BJ (cell line): ENCODE measurements around the gene SPTBN2. TPM values are rescaled to one million over a fixed set of nuclear protein-coding genes. Genes with fewer than 3 reads are reported as not detected.

Source experiments
- CTCF ChIA-PET: fragments of 350-600 bp; formaldehyde crosslinking; extraction: SDS; loops from one replicate; lab custom pipeline; 2021; ENCODE audit warnings: antibody characterized with exemption, inconsistent platforms; lab: Yijun Ruan, JAX
- POLR2A ChIA-PET: fragments of 300-600 bp; sonication (Branson Sonifier 250); formaldehyde crosslinking; extraction: SDS; loops from one replicate; lab custom pipeline; 2021; ENCODE audit warnings: antibody characterized with exemption; lab: Charles Lee
- DNase-seq: peaks from one replicate; pipeline ENCODE4 v3.0.0-alpha.2; 2011; ENCODE audit warnings: low read depth
- H3K27me3 ChIP-seq: 2 replicates; pipeline ENCODE4 v1.6.0; 2011; ENCODE audit warnings: low read length; ENCODE audit not compliant: control insufficient read depth, insufficient read depth
- H3K36me3 ChIP-seq: 2 replicates; pipeline ENCODE4 v1.5.1; 2011; ENCODE audit warnings: low read length; ENCODE audit not compliant: control insufficient read depth, insufficient read depth
- H3K4me3 ChIP-seq: 2 replicates; pipeline ENCODE4 v1.5.1; 2011; ENCODE audit warnings: low read depth, mild to moderate bottlenecking, control low read depth, low read length
- polyA minus RNA-seq: library from RNA; depleted of rRNA, polyadenylated mRNA; stranded (reverse); fragments of >200 nt; gene quantifications from 2 replicates; pipeline ENCODE4 v1.2.3, GENCODE V29; 2011; rRNA and poly(A)+ RNA removed
- polyA plus RNA-seq: library from polyadenylated mRNA; depleted of rRNA; stranded (reverse); fragments of >200 nt; gene quantifications from 2 replicates; pipeline ENCODE4 v1.2.3, GENCODE V29; 2011; rRNA removed
- TF ChIP-seq, protein P1 (sequence below): IDR thresholded peaks from 2 replicates; pipeline ENCODE4 v1.5.1; 2011; ENCODE audit warnings: low read depth, mild to moderate bottlenecking, control low read depth, inconsistent platforms, low read length, moderate library complexity; ENCODE audit not compliant: insufficient read depth

Gene SPTBN2
- 0.07 and 0.25 TPM in 2 replicates for polyA plus RNA-seq
- polyA minus RNA-seq, result 0.10 and 0.28 TPM in 2 replicates

DNA sequence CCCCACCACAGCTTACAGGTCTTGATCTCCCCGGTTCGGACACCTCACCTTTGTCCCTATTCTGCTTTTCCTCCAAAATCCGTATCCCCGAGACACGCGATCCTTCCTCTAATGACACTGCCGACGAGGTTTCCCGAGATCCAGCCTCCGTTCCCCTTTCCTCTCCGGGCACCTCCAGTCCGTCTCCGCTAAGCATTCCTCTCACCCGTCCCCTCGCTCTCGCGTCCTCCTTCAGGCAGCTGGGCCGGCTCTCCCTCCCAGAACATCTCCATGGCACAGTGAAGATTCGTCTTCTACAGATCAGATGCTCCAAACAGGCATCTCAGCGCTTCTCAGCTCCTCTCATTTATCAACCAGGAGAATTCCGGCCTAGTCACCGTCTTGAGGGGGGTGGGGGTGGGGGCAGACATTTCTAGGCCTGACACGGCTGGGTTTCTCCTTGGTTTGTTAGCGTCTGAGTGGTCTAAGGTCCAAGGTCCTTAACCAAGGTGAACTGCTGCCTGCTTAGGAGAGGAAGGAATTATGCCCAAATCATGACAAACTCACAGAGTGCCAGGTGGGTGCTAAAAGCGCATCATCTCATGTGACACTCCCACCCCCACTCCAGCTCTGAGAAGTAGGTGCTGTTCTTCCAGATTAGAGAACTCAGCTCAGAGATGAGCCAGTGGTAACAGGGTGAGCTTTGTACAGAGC lies at the start of gene SPTBN2:
Gene SPTBN2, minus strand, starts transcription at position 524 of the 693 bp plus-strand sequence. CDS start 7,976 bp downstream, outside the sequence.
- no peaks in the 10 kb centered on the region for H3K36me3 ChIP-seq
- CTCF ChIA-PET, result interaction anchor here (1.0 kb wide), 1 partner anchor 31 kb away, joined by 3 read pairs; no protein-coding TSS in a partner anchor
- DNase-seq, result no peak
- H3K27me3 ChIP-seq, result peaks cover 38% of the 10 kb centered on the region
- H3K4me3 ChIP-seq, result peak within 1 kb of the TSS; percentile 31
- POLR2A ChIA-PET, result no interaction called here
- TF ChIP-seq, protein P1, sequence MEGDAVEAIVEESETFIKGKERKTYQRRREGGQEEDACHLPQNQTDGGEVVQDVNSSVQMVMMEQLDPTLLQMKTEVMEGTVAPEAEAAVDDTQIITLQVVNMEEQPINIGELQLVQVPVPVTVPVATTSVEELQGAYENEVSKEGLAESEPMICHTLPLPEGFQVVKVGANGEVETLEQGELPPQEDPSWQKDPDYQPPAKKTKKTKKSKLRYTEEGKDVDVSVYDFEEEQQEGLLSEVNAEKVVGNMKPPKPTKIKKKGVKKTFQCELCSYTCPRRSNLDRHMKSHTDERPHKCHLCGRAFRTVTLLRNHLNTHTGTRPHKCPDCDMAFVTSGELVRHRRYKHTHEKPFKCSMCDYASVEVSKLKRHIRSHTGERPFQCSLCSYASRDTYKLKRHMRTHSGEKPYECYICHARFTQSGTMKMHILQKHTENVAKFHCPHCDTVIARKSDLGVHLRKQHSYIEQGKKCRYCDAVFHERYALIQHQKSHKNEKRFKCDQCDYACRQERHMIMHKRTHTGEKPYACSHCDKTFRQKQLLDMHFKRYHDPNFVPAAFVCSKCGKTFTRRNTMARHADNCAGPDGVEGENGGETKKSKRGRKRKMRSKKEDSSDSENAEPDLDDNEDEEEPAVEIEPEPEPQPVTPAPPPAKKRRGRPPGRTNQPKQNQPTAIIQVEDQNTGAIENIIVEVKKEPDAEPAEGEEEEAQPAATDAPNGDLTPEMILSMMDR, result no peak

DNA sequence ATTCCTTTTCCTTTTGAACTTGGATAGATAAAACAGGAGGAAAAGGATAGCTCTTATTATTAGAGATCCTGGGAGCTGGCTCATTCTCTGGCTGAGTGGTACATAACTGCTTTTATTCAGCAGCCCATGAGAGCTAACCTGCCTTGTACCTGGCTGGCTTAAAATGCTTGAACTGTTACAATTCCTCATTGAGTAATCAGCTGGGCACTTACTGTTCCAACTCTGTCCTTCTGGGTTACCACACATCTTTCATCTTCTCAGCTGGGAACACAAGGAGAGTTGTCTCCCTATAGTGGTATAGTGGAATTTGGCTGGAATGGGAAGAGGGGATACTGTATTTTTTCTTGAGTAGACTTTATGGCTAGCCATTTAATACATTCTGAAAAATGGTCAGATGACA lies 39.8 kb upstream of the SPTBN2 start:
- Histone ChIP-seq H3K27me3 (no peaks in the 10 kb centered on the region), H3K36me3 (no peaks in the 10 kb centered on the region), H3K4me3 (no peak overlapping the region)
- ChIA-PET POLR2A (no interaction called here), CTCF (interaction anchor here (0.6 kb wide), 1 partner anchor 38 kb away, joined by 6 read pairs; no protein-coding TSS in a partner anchor)
- no peak for DNase-seq
- TF ChIP-seq, protein P1, result no peak

DNA sequence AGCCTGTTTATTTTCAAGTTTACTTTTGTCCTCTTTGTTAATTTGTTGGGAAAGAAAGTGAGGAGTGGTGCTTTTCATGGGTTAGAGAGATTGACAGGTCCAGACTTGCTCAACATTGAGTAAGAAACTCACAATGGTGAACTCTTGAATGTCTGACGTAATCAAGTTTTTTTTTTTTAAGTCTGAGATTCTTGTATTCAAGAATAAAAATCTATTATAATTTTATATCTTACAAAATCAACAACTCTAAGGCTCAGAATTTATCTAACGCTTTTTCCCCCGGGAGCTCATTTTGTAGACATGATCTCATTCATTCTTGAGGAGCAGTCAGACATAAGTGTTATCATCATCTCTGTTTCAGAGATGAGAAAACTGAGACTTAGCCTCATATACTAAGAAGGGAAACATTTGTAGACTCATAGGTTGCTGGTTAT lies 39.1 kb upstream of the SPTBN2 start:
- H3K36me3 ChIP-seq, result no peaks in the 10 kb centered on the region
- H3K4me3 ChIP-seq, result no peak overlapping the region
- no peak for DNase-seq
- TF ChIP-seq, protein P1, result no peak
- no peaks in the 10 kb centered on the region for H3K27me3 ChIP-seq
- ChIA-PET POLR2A (no interaction called here), CTCF (no interaction called here)

DNA sequence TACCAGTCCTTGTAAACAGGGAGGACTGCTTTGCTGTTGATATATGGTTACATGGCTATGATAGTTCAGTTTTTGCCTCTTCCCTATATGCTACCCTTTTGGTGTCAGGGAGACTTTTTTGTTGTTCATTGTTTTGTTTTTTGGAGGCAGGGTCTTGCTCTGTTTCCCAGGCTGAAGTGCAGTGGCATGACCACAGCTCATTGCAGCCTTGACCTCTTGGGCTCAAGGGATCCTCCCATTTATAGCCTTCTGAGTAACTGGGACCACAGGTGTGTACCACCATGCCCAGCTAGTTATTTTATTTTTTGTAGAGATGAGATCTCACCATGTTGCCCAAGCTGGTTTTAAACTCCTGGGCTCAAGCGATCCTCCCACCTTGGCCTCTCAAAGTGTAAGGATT lies 38.6 kb upstream of the SPTBN2 start:
- Histone ChIP-seq H3K4me3 (no peak overlapping the region), H3K27me3 (no peaks in the 10 kb centered on the region), H3K36me3 (no peaks in the 10 kb centered on the region)
- no peak for DNase-seq
- TF ChIP-seq, protein P1, result no peak
- CTCF ChIA-PET, result no interaction called here
- POLR2A ChIA-PET, result no interaction called here

DNA sequence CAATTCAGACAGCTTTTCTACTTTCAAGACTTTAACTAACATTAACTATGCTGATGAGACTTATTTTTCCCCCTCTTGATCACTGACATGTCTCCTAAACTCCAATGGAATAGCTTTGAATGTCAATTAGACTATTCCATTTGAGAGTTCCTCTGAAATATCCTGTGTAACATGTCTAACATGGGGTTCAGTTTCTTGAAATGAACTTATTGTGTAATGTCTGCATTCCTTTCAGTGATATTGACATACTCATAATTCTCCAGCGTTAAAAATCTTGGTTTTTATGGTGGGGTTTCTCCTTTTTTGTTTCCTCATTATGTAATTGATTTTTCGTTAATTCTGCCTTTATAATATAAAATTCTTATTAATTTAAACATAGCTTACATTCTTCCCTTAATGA lies 37.7 kb upstream of the SPTBN2 start:
- DNase-seq, result no peak
- no peaks in the 10 kb centered on the region; the same call in 1 of the 2 replicates for H3K36me3 ChIP-seq
- TF ChIP-seq, protein P1, result no peak
- no peak overlapping the region for H3K4me3 ChIP-seq
- ChIA-PET CTCF (no interaction called here), POLR2A (no interaction called here)
- H3K27me3 ChIP-seq, result no peaks in the 10 kb centered on the region
